ENCODE measurements around the gene RAB1B. TPM values are rescaled to one million over a fixed set of nuclear protein-coding genes. Genes with fewer than 3 reads are reported as not detected.

Gene RAB1B
- total and polyA plus RNA-seq, 10 of the 15 experiments (the other 5 are each of a cell fraction or from before 2014, with no cell fraction given), result 10.4 to 193 (median 96.9) TPM

GRCh38 chr11:66265531-66266377 is 2.7 kb upstream of the RAB1B start:
- TF ChIP-seq HDAC2 (IDR thresholded peaks at IDR 0.05) (no peak), SKIL (IDR thresholded peaks at IDR 0.05; ENCODE audit: low read depth, poor library complexity, severe bottlenecking) (no peak), RBBP5 (conservative IDR thresholded peaks at IDR 0.05) (no peak), SREBF2 (IDR thresholded peaks at IDR 0.05; ENCODE audit: low read length) (no peak), IRF4 (IDR thresholded peaks at IDR 0.05; ENCODE audit: low read depth, low read length) (no peak), PBX3 (IDR thresholded peaks at IDR 0.05; ENCODE audit: insufficient replicate concordance, low read depth, low read length) (no peak), POLR2AphosphoS2 (IDR thresholded peaks at IDR 0.05; ENCODE audit: low read depth, low read length) (no peak), ATF2 (IDR thresholded peaks at IDR 0.05; ENCODE audit: low read length) (no peak), USF1 (IDR thresholded peaks at IDR 0.05; ENCODE audit: borderline replicate concordance, extremely low read length, insufficient read depth, low read depth, low read length) (no peak), TCF3 (IDR thresholded peaks at IDR 0.05; ENCODE audit: borderline replicate concordance, insufficient read depth, low read depth, low read length) (no peak), MTA3 (IDR thresholded peaks at IDR 0.05; ENCODE audit: borderline replicate concordance, low read length) (no peak), SRF (IDR thresholded peaks at IDR 0.05; ENCODE audit: low read depth in 2 of 2, low read length in 2 of 2) (no peak), ZNF24 (IDR thresholded peaks at IDR 0.05) (no peak), BACH1 (IDR thresholded peaks at IDR 0.05; ENCODE audit: borderline replicate concordance) (no peak), CTCF (IDR thresholded peaks at IDR 0.05 in 2 of 3, conservative IDR thresholded peaks at IDR 0.05 in 1 of 3; ENCODE audit: control insufficient read depth in 2 of 3, extremely low read depth in 1 of 3, insufficient read depth in 1 of 3, low read depth in 3 of 3, low read length in 3 of 3) (no peak), ATF7 (IDR thresholded peaks at IDR 0.05; ENCODE audit: low read depth) (no peak)
- peaks cover 22% of the 10 kb centered on the region for H3K79me2 ChIP-seq (ENCODE audit: control insufficient read depth, insufficient read depth, low read length)
- H3K9ac ChIP-seq (ENCODE audit: control insufficient read depth, insufficient read depth, low read length), result no peak overlapping the region
- no peak for FAIRE-seq
- DNase-seq (ENCODE audit: low read depth, low spot score), result no peak
- SMC1A ChIA-PET (ENCODE audit: uncharacterized antibody, unreplicated experiment), result interaction anchor here (0.5 kb wide), 1 partner anchor 170 kb away, joined by 3 read pairs; no protein-coding TSS in a partner anchor
- RAD21 ChIA-PET (ENCODE audit: unreplicated experiment), result no interaction called here
- no peaks in the 10 kb centered on the region for H3K9me3 ChIP-seq (replicated peaks; ENCODE audit: control insufficient read depth, insufficient read depth, low read length)
- POLR2A ChIA-PET, result no interaction called here
- H3K27ac ChIP-seq (ENCODE audit: control insufficient read depth, insufficient read depth), result no peak overlapping the region
- H3K36me3 ChIP-seq (ENCODE audit: control insufficient read depth in 2 of 2, insufficient read depth in 2 of 2, low read length in 1 of 2), result peaks cover 11 to 33% of the 10 kb centered on the region in 2 experiments
- no peak overlapping the region for H3K4me3 ChIP-seq
- H4K20me1 ChIP-seq (ENCODE audit: control insufficient read depth, insufficient read depth), result no peaks in the 10 kb centered on the region
- intact Hi-C loops (cut with micrococcal nuclease; ENCODE audit: unreplicated experiment), result no loop called here
- no TSS peak for BruUV-seq (replicated peaks)
- CTCF ChIA-PET, result interaction anchor here (0.6 to 0.7 kb wide), 3 partner anchors 18 to 131 kb away, joined by 3 to 7 read pairs (median 3); partner anchors contain the start of gene YIF1A
- no peak overlapping the region for H3K4me2 ChIP-seq (ENCODE audit: control insufficient read depth, insufficient read depth)
- H2AFZ ChIP-seq (ENCODE audit: control insufficient read depth, low read depth, low read length), result no peak overlapping the region
- in situ Hi-C loops (cut with MboI), result no loop called here
- ATAC-seq, result no peak
- WGBS (ENCODE audit: insufficient coverage, insufficient replicate concordance, low lambda C conversion rate, missing lambda C conversion rate), result 95% methylated on average over 25 of the region's 26 CpGs
- no peaks in the 10 kb centered on the region for H3K27me3 ChIP-seq (replicated peaks in 1 of 2; ENCODE audit: control insufficient read depth in 2 of 2, insufficient read depth in 2 of 2, low read length in 1 of 2)
- H3K4me1 ChIP-seq (ENCODE audit: control insufficient read depth, insufficient read depth, low read length), result peaks cover 11% of the 10 kb centered on the region
